ENCODE measurements around the gene ZNF688. TPM values are rescaled to one million over a fixed set of nuclear protein-coding genes. Genes with fewer than 3 reads are reported as not detected.

Gene ZNF688
- total and polyA plus RNA-seq, 9 of the 15 experiments (the other 6 are each of a cell fraction or from before 2014, with no cell fraction given): 0.48 to 12.9 (median 4.5) TPM

DNA sequence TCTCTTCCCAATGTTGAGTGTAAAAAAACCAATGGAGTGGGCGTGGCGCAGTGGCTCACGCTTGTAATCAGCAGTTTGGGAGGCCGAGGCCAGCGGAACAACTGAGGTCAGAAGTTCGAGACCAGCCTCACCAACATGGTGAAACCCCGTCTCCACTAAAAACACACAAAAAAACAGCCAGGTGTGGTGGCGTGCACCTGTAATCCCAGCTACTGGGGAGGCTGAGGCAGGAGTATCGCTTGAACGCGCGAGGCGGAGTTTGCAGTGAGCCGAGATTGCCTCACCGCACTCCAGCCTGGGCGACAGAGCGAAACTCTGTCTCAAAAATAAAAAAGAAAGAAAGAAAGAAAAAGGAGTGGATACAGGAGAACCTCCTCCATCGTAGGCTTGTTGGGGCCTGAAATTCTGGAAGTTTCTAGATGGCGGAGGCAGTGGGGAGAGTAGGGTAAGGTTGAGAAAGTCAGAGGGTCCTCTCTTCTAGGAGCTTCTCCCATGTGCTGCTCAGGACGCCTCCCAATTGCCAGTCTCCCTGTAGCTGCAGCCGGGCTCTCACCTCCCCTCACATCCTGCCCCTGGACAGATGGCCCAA, 12.6 kb downstream of the ZNF688 start (continued):
- 0 out of 2 replicates have a peak, but pooled peaks have one; percentile 16 for TF ChIP-seq MECOM (CRISPR knock-in tag; IDR thresholded peaks at IDR 0.05)
- 0 out of 2 replicates have a peak, but pooled peaks have one; percentile 17 for TF ChIP-seq ZNF41 (CRISPR knock-in tag; conservative IDR thresholded peaks at IDR 0.05)
- TF ChIP-seq EHMT2 (IDR thresholded peaks at IDR 0.05): peak; percentile 13; the same call in 1 of the 2 replicates
- TF ChIP-seq DMBX1 (CRISPR knock-in tag; IDR thresholded peaks at IDR 0.05; ENCODE audit: borderline replicate concordance): no peak
- TF ChIP-seq MED1 (CRISPR knock-in tag; IDR thresholded peaks at IDR 0.05; ENCODE audit: borderline replicate concordance): no peak
- TF ChIP-seq FOXJ2 (tag; IDR thresholded peaks at IDR 0.05): 0 out of 2 replicates have a peak, but pooled peaks have one; percentile 9
- TF ChIP-seq GABPB1 (CRISPR knock-in tag; IDR thresholded peaks at IDR 0.05): 0 out of 2 replicates have a peak, but pooled peaks have one; percentile 17
- TF ChIP-seq TGIF2 (CRISPR knock-in tag; IDR thresholded peaks at IDR 0.05): no peak
- TF ChIP-seq U2AF1 (optimal IDR thresholded peaks at IDR 0.05; ENCODE audit: low read depth, low read length): no peak
- TF ChIP-seq CHD2 (IDR thresholded peaks at IDR 0.05; ENCODE audit: low read depth, low read length): no peak
- TF ChIP-seq AFF4 (CRISPR knock-in tag; IDR thresholded peaks at IDR 0.05): no peak; the same call in none of the 2 replicates
- TF ChIP-seq L3MBTL2 (IDR thresholded peaks at IDR 0.05): peak; percentile 2; the same call in 1 of the 2 replicates
- peak; percentile 31; the same call in 1 of the 2 replicates for TF ChIP-seq TAL1 (IDR thresholded peaks at IDR 0.05)
- TF ChIP-seq GATA2 (CRISPR knock-in tag; IDR thresholded peaks at IDR 0.05): peak; percentile 16; the same call in 1 of the 2 replicates
- TF ChIP-seq ESRRB (CRISPR knock-in tag; IDR thresholded peaks at IDR 0.05; ENCODE audit: borderline replicate concordance): no peak
- peak; percentile 8; the same call in 1 of the 2 replicates for TF ChIP-seq ARID2 (IDR thresholded peaks at IDR 0.05)
- TF ChIP-seq KHSRP (IDR thresholded peaks at IDR 0.05): no peak
- TF ChIP-seq ZNF174 (CRISPR knock-in tag; IDR thresholded peaks at IDR 0.05): no peak
- no peak for TF ChIP-seq DNMT1 (IDR thresholded peaks at IDR 0.05)
- TF ChIP-seq, protein P1, sequence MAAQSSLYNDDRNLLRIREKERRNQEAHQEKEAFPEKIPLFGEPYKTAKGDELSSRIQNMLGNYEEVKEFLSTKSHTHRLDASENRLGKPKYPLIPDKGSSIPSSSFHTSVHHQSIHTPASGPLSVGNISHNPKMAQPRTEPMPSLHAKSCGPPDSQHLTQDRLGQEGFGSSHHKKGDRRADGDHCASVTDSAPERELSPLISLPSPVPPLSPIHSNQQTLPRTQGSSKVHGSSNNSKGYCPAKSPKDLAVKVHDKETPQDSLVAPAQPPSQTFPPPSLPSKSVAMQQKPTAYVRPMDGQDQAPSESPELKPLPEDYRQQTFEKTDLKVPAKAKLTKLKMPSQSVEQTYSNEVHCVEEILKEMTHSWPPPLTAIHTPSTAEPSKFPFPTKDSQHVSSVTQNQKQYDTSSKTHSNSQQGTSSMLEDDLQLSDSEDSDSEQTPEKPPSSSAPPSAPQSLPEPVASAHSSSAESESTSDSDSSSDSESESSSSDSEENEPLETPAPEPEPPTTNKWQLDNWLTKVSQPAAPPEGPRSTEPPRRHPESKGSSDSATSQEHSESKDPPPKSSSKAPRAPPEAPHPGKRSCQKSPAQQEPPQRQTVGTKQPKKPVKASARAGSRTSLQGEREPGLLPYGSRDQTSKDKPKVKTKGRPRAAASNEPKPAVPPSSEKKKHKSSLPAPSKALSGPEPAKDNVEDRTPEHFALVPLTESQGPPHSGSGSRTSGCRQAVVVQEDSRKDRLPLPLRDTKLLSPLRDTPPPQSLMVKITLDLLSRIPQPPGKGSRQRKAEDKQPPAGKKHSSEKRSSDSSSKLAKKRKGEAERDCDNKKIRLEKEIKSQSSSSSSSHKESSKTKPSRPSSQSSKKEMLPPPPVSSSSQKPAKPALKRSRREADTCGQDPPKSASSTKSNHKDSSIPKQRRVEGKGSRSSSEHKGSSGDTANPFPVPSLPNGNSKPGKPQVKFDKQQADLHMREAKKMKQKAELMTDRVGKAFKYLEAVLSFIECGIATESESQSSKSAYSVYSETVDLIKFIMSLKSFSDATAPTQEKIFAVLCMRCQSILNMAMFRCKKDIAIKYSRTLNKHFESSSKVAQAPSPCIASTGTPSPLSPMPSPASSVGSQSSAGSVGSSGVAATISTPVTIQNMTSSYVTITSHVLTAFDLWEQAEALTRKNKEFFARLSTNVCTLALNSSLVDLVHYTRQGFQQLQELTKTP (IDR thresholded peaks at IDR 0.05; ENCODE audit: low read depth in 1 of 2, partially characterized antibody in 2 of 2): peak in 1 of 2 experiments; percentile 33
- no peak for TF ChIP-seq ZFP1 (CRISPR knock-in tag; IDR thresholded peaks at IDR 0.05)
- no peak; the same call in 1 of the 2 replicates for TF ChIP-seq NFATC3 (IDR thresholded peaks at IDR 0.05)
